K562 (cell line): ENCODE data around the gene NPAS3. TPM values are rescaled to one million over a fixed set of nuclear protein-coding genes. Genes with fewer than 3 reads are reported as not detected.

Experiments used
- ATAC-seq: fragments of 200-7000 bp; cut with Tn5 transposase; 3 replicates; pipeline ENCODE4 v1.9.1; 2020; ENCODE audit warnings: moderate library complexity
- BruUV-seq: library from RNA; stranded (reverse); fragments of 400-500 nt; replicated peaks from 2 replicates; lab custom pipeline; 2021; lab: Mats Ljungman, UMichigan
- CTCF ChIA-PET: fragments of 300-600 bp; formaldehyde crosslinking; extraction: SDS; loops from one replicate; lab custom pipeline; 2021; ENCODE audit warnings: low intra/inter-chr PET ratio; lab: Yijun Ruan, JAX
- POLR2A ChIA-PET: fragments of 300-600, 350-650 bp; sonication (Branson Sonifier 250); formaldehyde crosslinking; extraction: SDS; loops from one replicate; lab custom pipeline; 2021; ENCODE audit warnings: antibody characterized with exemption, inconsistent platforms; lab: Yijun Ruan, JAX
- DNase-seq, 4 experiments: peaks; one replicate each; pipeline versions ENCODE4 v3.0.0 to v3.0.0-alpha.2; 2011 to 2018; ENCODE audit warnings: low spot score in 3 of 4, mixed read lengths in 3 of 4; ENCODE audit errors: extremely low read depth in 1 of 4
- FAIRE-seq: peaks from 2 replicates; lab custom pipeline; 2011; peaks lifted over from hg19 to GRCh38; lab: Jason Lieb, UNC
- H2AFZ ChIP-seq: 2 replicates; pipeline ENCODE4 v1.6.0; 2011; ENCODE audit warnings: low read depth, low read length, control low read depth, inconsistent platforms
- H3K27ac ChIP-seq: fragments of 200-600 bp; 3 replicates; pipeline ENCODE4 v1.8.0; 2011; ENCODE audit warnings: low read depth, mild to moderate bottlenecking, control low read depth, inconsistent platforms, low read length, moderate library complexity, mixed read lengths; ENCODE audit errors: extremely low read depth
- H3K27me3 ChIP-seq, 2 experiments: fragments of 300-600 bp in 1 of 2; 2 replicates in 1 of 2; 3 replicates in 1 of 2; pipeline versions ENCODE4 v1.6.0 to v1.8.0; 2011; ENCODE audit warnings: inconsistent platforms in 2 of 2, low read length in 2 of 2, mild to moderate bottlenecking in 1 of 2, mixed read lengths in 1 of 2, moderate library complexity in 1 of 2; ENCODE audit not compliant: control insufficient read depth in 2 of 2, insufficient read depth in 2 of 2
- H3K36me3 ChIP-seq: fragments of 300-600 bp; 3 replicates; pipeline ENCODE4 v1.8.0; 2011; ENCODE audit warnings: mild to moderate bottlenecking, low read length, inconsistent platforms; ENCODE audit not compliant: control insufficient read depth, insufficient read depth
- H3K4me1 ChIP-seq, 2 experiments: fragments of 200-600 bp in 1 of 2; replicated peaks in 1 of 2; 2 replicates in 1 of 2; 3 replicates in 1 of 2; pipeline versions ENCODE4 v1.5.1 to v1.8.0; 2011; ENCODE audit warnings: inconsistent platforms in 2 of 2, low read length in 2 of 2, mild to moderate bottlenecking in 1 of 2, mixed read lengths in 1 of 2, moderate library complexity in 1 of 2; ENCODE audit not compliant: control insufficient read depth in 2 of 2, insufficient read depth in 2 of 2
- H3K4me2 ChIP-seq: 2 replicates; pipeline ENCODE4 v1.6.1; 2011; ENCODE audit warnings: low read length, control low read depth, inconsistent platforms, mixed read lengths; ENCODE audit not compliant: insufficient read depth
- H3K4me3 ChIP-seq: fragments of 200-600 bp; sonication (generic), shearing (Covaris generic); 2 replicates; pipeline ENCODE4 v1.5.1; 2016; ENCODE audit warnings: control low read depth, inconsistent platforms
- H3K79me2 ChIP-seq: fragments of 200-600 bp; 3 replicates; pipeline ENCODE4 v1.8.0; 2011; ENCODE audit warnings: low read length, inconsistent platforms; ENCODE audit not compliant: control insufficient read depth, insufficient read depth
- H3K9ac ChIP-seq, 2 experiments: 2 replicates each; pipeline versions ENCODE4 v1.6.0 to v1.6.1; 2011; ENCODE audit warnings: low read depth in 2 of 2, low read length in 2 of 2, control low read depth in 1 of 2, inconsistent platforms in 1 of 2, mild to moderate bottlenecking in 1 of 2, mixed read lengths in 1 of 2; ENCODE audit not compliant: insufficient read depth in 1 of 2
- H3K9me1 ChIP-seq: one replicate; pipeline ENCODE4 v1.6.0; 2011; ENCODE audit warnings: inconsistent platforms, mild to moderate bottlenecking, low read length, moderate library complexity; ENCODE audit not compliant: control insufficient read depth, insufficient read depth
- H3K9me3 ChIP-seq: replicated peaks from 2 replicates; pipeline ENCODE4 v1.5.1; 2011; ENCODE audit warnings: low read depth, low read length, inconsistent platforms; ENCODE audit not compliant: control insufficient read depth, insufficient read depth
- H4K20me1 ChIP-seq: replicated peaks from 2 replicates; pipeline ENCODE4 v1.6.1; 2011; ENCODE audit warnings: low read length, inconsistent platforms, mixed read lengths; ENCODE audit not compliant: control insufficient read depth, insufficient read depth
- ATF1 ChIP-seq, 2 experiments: fragments of 450-650 bp in 1 of 2; IDR thresholded peaks; 2 replicates each; pipeline ENCODE4 v1.6.1; 2016; ENCODE audit warnings: missing compliant biosample characterization in 1 of 2, missing genetic modification characterization in 1 of 2
- HSF4 ChIP-seq: fragments of 250-450 bp; sonication (Bioruptor Pico); IDR thresholded peaks from 2 replicates; pipeline ENCODE4 v2.1.2; 2022; ENCODE audit warnings: mild to moderate bottlenecking, moderate library complexity, borderline replicate concordance
- SMAD2 ChIP-seq: fragments of 150-350 bp; IDR thresholded peaks from 2 replicates; pipeline ENCODE4 v1.6.1; 2014; ENCODE audit warnings: low read depth, mild to moderate bottlenecking, low read length
- SUPT5H ChIP-seq: fragments of 450-650 bp; IDR thresholded peaks from 2 replicates; pipeline ENCODE4 v1.6.1; 2016
- WGBS: fragments of 100-300 bp; shearing (Covaris generic); methylation state at CpG from one replicate; pipeline ENCODE4 v1.1.6; 2016; ENCODE audit warnings: low coverage, mixed read lengths; ENCODE audit not compliant: insufficient coverage; ENCODE audit errors: missing lambda C conversion rate; 5-methylcytosine and 5-hydroxymethylcytosine counted together
- in situ Hi-C: fragments of 300-500 bp; cut with MboI; formaldehyde crosslinking; loops from 4 replicates; pipeline ENCODE4 v1.15.0; 2018; ENCODE audit warnings: inconsistent platforms, mixed read lengths
- intact Hi-C: fragments of 100-400 bp; cut with micrococcal nuclease; formaldehyde crosslinking; loops from 2 replicates; pipeline ENCODE4 v1.14.2; 2022
- polyA plus RNA-seq, 8 experiments: library from polyadenylated mRNA; depleted of rRNA in 4 of 8; stranded (reverse) in 5 of 8; unstranded in 3 of 8; fragments of >200 nt; fragmentation: Nextera tagmentation in 2 of 8; fragmentation: Illumina TruSeq in 1 of 8; extraction: Ambion mirVana in 2 of 8; extraction: Trizol in 1 of 8; gene quantifications; 2 replicates each; pipeline versions ENCODE4 v1.2.1 to v1.2.3, GENCODE V29; 2011 to 2014; ENCODE audit warnings: inconsistent platforms in 1 of 8, missing spikeins in 1 of 8
- total RNA-seq, 7 experiments: library from RNA; depleted of rRNA in 6 of 7; stranded (reverse); fragments of >200 nt in 6 of 7; fragmentation: Illumina TruSeq in 2 of 7; extraction: Trizol in 2 of 7; gene quantifications; 2 replicates each; pipeline versions ENCODE4 v1.2.1 to v1.2.3, GENCODE V29; 2011 to 2021; ENCODE audit warnings: low replicate concordance in 1 of 7
- TF ChIP-seq, protein P1 (sequence below): fragments of 450-650 bp; formaldehyde crosslinking; IDR thresholded peaks from 2 replicates; pipeline ENCODE4 v1.4.0; 2020; ENCODE audit warnings: mild to moderate bottlenecking, mixed read lengths
- TF ChIP-seq, protein P2 (sequence below): sonication (generic); formaldehyde crosslinking; IDR thresholded peaks from 2 replicates; pipeline ENCODE4 v1.8.0; 2022; ENCODE audit warnings: mild to moderate bottlenecking, missing genetic modification reagents
- TF ChIP-seq, protein P3 (sequence below), 3 experiments: fragments of 200-800 bp in 1 of 3; sonication (Bioruptor generic) in 1 of 3; sonication (generic) in 1 of 3; formaldehyde crosslinking in 1 of 3; IDR thresholded peaks; 2 replicates each; pipeline versions ENCODE4 v1.6.1 to v1.8.0; 2016 to 2022; ENCODE audit warnings: mild to moderate bottlenecking in 2 of 3, missing compliant biosample characterization in 2 of 3, missing genetic modification characterization in 2 of 3, missing genetic modification reagents in 1 of 3

NPAS3 gene
- total and polyA plus RNA-seq, 9 of the 15 experiments (the other 6 are each of a cell fraction or from before 2014, with no cell fraction given): 0.04 TPM; not detected in 8

DNA sequence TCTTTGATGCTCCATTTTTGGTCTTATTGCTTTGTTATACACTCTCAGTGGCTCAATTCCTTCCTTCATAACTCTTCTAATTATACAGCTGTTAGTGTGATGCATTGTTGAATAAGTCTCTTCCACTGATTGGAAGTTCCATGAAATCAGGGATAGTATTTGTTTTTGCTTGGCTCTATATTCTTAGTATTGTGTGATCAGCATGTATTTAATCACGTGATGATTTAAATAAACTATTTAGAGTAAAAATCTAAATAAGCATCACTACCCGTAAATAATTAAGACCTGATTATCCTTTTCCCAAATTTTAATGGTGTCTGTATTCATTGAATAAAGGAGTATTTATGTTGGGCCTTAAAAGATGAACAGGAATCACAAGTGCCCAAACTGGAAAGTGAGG, 355.7 kb downstream of the NPAS3 start:
- ChIA-PET CTCF (no interaction called here), POLR2A (interaction anchor here (0.7 kb wide), 1 partner anchor 428 kb away, joined by 3 read pairs; no protein-coding TSS in a partner anchor)
- Histone ChIP-seq H3K4me3 (no peak overlapping the region), H3K9ac (no peak overlapping the region), H3K79me2 (no peaks in the 10 kb centered on the region), H3K4me1 (no peaks in the 10 kb centered on the region), H3K9me1 (no peaks in the 10 kb centered on the region), H3K27me3 (no peaks in the 10 kb centered on the region), H3K4me2 (no peak overlapping the region), H3K36me3 (no peaks in the 10 kb centered on the region), H2AFZ (no peak overlapping the region), H3K27ac (no peak overlapping the region), H4K20me1 (no peaks in the 10 kb centered on the region), H3K9me3 (no peaks in the 10 kb centered on the region)
- FAIRE-seq (no peak), DNase-seq (no peak), ATAC-seq (no peak)
- in situ Hi-C loops: no loop called here
- intact Hi-C loops: no loop called here
- TF ChIP-seq, protein P1, sequence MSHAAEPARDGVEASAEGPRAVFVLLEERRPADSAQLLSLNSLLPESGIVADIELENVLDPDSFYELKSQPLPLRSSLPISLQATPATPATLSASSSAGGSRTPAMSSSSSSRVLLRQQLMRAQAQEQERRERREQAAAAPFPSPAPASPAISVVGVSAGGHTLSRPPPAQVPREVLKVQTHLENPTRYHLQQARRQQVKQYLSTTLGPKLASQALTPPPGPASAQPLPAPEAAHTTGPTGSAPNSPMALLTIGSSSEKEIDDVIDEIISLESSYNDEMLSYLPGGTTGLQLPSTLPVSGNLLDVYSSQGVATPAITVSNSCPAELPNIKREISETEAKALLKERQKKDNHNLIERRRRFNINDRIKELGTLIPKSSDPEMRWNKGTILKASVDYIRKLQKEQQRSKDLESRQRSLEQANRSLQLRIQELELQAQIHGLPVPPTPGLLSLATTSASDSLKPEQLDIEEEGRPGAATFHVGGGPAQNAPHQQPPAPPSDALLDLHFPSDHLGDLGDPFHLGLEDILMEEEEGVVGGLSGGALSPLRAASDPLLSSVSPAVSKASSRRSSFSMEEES (CRISPR knock-in tag): peak; percentile 69
- TF ChIP-seq SUPT5H (no peak), SMAD2 (no peak)
- WGBS: 5% methylated on average over 2 of the region's 2 CpGs
- no TSS peak for BruUV-seq

DNA sequence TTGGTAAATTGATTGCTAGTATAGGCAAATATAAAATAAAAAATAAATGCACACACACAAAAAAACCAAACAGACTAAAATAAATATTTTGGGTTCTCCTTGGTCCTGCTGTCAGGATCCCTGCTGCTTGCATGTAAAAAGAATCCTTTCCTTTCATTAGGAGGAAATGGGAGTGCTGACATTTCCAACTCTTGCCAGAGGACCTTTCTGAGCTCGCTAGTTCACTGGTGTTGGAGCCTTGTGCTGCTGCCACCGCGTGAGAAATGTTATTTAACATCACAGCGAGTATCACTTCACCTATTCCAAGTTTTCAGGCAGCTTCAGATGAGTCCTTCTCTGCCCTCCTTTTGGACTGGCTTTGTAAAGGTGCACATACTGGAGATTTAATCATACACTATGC, 358.9 kb downstream of the NPAS3 start:
- WGBS: 0% methylated on average over 4 of the region's 4 CpGs
- ChIA-PET CTCF (no interaction called here), POLR2A (no interaction called here)
- no peaks in the 10 kb centered on the region for H3K36me3 ChIP-seq
- no peaks in the 10 kb centered on the region for H3K27me3 ChIP-seq
- H3K4me2 ChIP-seq: no peak overlapping the region
- no peak overlapping the region for H3K9ac ChIP-seq
- DNase-seq (no peak), FAIRE-seq (no peak), ATAC-seq (no peak)
- H3K27ac ChIP-seq: no peak overlapping the region
- H3K9me1 ChIP-seq: no peaks in the 10 kb centered on the region
- no TSS peak for BruUV-seq
- H3K4me1 ChIP-seq: no peaks in the 10 kb centered on the region
- in situ Hi-C loops (no loop called here), intact Hi-C loops (no loop called here)
- H3K79me2 ChIP-seq: no peaks in the 10 kb centered on the region
- no peaks in the 10 kb centered on the region for H4K20me1 ChIP-seq
- no peaks in the 10 kb centered on the region for H3K9me3 ChIP-seq
- H2AFZ ChIP-seq: no peak overlapping the region
- no peak overlapping the region for H3K4me3 ChIP-seq
- TF ChIP-seq, protein P2, sequence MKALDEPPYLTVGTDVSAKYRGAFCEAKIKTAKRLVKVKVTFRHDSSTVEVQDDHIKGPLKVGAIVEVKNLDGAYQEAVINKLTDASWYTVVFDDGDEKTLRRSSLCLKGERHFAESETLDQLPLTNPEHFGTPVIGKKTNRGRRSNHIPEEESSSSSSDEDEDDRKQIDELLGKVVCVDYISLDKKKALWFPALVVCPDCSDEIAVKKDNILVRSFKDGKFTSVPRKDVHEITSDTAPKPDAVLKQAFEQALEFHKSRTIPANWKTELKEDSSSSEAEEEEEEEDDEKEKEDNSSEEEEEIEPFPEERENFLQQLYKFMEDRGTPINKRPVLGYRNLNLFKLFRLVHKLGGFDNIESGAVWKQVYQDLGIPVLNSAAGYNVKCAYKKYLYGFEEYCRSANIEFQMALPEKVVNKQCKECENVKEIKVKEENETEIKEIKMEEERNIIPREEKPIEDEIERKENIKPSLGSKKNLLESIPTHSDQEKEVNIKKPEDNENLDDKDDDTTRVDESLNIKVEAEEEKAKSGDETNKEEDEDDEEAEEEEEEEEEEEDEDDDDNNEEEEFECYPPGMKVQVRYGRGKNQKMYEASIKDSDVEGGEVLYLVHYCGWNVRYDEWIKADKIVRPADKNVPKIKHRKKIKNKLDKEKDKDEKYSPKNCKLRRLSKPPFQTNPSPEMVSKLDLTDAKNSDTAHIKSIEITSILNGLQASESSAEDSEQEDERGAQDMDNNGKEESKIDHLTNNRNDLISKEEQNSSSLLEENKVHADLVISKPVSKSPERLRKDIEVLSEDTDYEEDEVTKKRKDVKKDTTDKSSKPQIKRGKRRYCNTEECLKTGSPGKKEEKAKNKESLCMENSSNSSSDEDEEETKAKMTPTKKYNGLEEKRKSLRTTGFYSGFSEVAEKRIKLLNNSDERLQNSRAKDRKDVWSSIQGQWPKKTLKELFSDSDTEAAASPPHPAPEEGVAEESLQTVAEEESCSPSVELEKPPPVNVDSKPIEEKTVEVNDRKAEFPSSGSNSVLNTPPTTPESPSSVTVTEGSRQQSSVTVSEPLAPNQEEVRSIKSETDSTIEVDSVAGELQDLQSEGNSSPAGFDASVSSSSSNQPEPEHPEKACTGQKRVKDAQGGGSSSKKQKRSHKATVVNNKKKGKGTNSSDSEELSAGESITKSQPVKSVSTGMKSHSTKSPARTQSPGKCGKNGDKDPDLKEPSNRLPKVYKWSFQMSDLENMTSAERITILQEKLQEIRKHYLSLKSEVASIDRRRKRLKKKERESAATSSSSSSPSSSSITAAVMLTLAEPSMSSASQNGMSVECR: no peak
- TF ChIP-seq HSF4 (CRISPR knock-in tag) (no peak), ATF1 (CRISPR knock-in tag; IDR thresholded peaks at IDR 0.05) (no peak), ATF1 (tag; IDR thresholded peaks at IDR 0.05) (no peak)
- TF ChIP-seq, protein P3, sequence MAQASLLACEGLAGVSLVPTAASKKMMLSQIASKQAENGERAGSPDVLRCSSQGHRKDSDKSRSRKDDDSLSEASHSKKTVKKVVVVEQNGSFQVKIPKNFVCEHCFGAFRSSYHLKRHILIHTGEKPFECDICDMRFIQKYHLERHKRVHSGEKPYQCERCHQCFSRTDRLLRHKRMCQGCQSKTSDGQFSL (CRISPR knock-in tag; IDR thresholded peaks at IDR 0.05): no peak
- TF ChIP-seq, protein P3 (tag; IDR thresholded peaks at IDR 0.05): no peak
